Panc1 (cell line): Measurements from ENCODE around the gene UBL7.

ENCODE experiments used
- POLR2AphosphoS5 ChIP-seq: IDR thresholded peaks from 2 replicates; pipeline ENCODE4 v1.6.1; 2012; ENCODE audit warnings: mild to moderate bottlenecking, low read depth, low read length, moderate library complexity
- TCF7L2 ChIP-seq: IDR thresholded peaks from 2 replicates; pipeline ENCODE4 v1.6.1; 2011; ENCODE audit warnings: mild to moderate bottlenecking, low read depth, low read length, inconsistent platforms
- TF ChIP-seq, protein P1 (sequence below), 2 experiments: IDR thresholded peaks; 2 replicates each; pipeline ENCODE4 v1.6.1; 2011 to 2012; ENCODE audit warnings: low read depth in 2 of 2, control low read depth in 1 of 2, low read length in 1 of 2, mild to moderate bottlenecking in 1 of 2, moderate library complexity in 1 of 2; ENCODE audit not compliant: insufficient read depth in 1 of 2
- TF ChIP-seq, protein P2 (sequence below): fragments of 450-650 bp; IDR thresholded peaks from 2 replicates; pipeline ENCODE4 v1.5.1; 2017; ENCODE audit warnings: mild to moderate bottlenecking

- TF ChIP-seq, protein P1, sequence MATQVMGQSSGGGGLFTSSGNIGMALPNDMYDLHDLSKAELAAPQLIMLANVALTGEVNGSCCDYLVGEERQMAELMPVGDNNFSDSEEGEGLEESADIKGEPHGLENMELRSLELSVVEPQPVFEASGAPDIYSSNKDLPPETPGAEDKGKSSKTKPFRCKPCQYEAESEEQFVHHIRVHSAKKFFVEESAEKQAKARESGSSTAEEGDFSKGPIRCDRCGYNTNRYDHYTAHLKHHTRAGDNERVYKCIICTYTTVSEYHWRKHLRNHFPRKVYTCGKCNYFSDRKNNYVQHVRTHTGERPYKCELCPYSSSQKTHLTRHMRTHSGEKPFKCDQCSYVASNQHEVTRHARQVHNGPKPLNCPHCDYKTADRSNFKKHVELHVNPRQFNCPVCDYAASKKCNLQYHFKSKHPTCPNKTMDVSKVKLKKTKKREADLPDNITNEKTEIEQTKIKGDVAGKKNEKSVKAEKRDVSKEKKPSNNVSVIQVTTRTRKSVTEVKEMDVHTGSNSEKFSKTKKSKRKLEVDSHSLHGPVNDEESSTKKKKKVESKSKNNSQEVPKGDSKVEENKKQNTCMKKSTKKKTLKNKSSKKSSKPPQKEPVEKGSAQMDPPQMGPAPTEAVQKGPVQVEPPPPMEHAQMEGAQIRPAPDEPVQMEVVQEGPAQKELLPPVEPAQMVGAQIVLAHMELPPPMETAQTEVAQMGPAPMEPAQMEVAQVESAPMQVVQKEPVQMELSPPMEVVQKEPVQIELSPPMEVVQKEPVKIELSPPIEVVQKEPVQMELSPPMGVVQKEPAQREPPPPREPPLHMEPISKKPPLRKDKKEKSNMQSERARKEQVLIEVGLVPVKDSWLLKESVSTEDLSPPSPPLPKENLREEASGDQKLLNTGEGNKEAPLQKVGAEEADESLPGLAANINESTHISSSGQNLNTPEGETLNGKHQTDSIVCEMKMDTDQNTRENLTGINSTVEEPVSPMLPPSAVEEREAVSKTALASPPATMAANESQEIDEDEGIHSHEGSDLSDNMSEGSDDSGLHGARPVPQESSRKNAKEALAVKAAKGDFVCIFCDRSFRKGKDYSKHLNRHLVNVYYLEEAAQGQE (IDR thresholded peaks at IDR 0.05; ENCODE audit: insufficient read depth in 1 of 2, low read depth in 2 of 2, low read length in 1 of 2) = no peak
- TF ChIP-seq POLR2AphosphoS5 (no peak), TCF7L2 (no peak)
- TF ChIP-seq, protein P2, sequence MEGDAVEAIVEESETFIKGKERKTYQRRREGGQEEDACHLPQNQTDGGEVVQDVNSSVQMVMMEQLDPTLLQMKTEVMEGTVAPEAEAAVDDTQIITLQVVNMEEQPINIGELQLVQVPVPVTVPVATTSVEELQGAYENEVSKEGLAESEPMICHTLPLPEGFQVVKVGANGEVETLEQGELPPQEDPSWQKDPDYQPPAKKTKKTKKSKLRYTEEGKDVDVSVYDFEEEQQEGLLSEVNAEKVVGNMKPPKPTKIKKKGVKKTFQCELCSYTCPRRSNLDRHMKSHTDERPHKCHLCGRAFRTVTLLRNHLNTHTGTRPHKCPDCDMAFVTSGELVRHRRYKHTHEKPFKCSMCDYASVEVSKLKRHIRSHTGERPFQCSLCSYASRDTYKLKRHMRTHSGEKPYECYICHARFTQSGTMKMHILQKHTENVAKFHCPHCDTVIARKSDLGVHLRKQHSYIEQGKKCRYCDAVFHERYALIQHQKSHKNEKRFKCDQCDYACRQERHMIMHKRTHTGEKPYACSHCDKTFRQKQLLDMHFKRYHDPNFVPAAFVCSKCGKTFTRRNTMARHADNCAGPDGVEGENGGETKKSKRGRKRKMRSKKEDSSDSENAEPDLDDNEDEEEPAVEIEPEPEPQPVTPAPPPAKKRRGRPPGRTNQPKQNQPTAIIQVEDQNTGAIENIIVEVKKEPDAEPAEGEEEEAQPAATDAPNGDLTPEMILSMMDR = no peak
Observed at GRCh38 chr15:74420193-74420905, 40.6 kb downstream of the UBL7 start.
